Peyer's patch (tissue), 4 donors: ENCODE measurements around the gene ARID1B. TPM values are rescaled to one million over a fixed set of nuclear protein-coding genes. Genes with fewer than 3 reads are reported as not detected.

Experiments
- DNase-seq, 3 donors: peaks; one replicate each; pipeline ENCODE4 v3.0.0-alpha.2; 2017 to 2019
- H3K27ac ChIP-seq, 4 donors: fragments of 200-600 bp; sonication (generic); one replicate each; pipeline ENCODE4 v1.5.1; 2016 to 2019
- H3K27me3 ChIP-seq, 2 donors: fragments of 200-600 bp; sonication (generic); one replicate each; pipeline ENCODE4 v1.5.1; 2019
- H3K36me3 ChIP-seq, 3 donors: fragments of 200-600 bp; sonication (generic); one replicate each; pipeline ENCODE4 v1.5.1; 2016 to 2019
- H3K4me1 ChIP-seq, 4 donors: fragments of 200-600 bp; sonication (generic); one replicate each; pipeline ENCODE4 v1.5.1; 2016 to 2019
- H3K4me3 ChIP-seq, 4 donors: fragments of 200-600 bp; sonication (generic); 1 replicate in 3 of 4; 2 replicates in 1 of 4; pipeline ENCODE4 v1.5.1; 2016 to 2019; ENCODE audit warnings: mild to moderate bottlenecking in 1 of 4
- H3K9me3 ChIP-seq, 4 donors: fragments of 200-600 bp; sonication (generic); one replicate each; pipeline ENCODE4 v1.5.1; 2016 to 2019; ENCODE audit warnings: mild to moderate bottlenecking in 1 of 4
- CTCF ChIP-seq, 6 experiments: fragments of 450-650 bp in 4 of 6; fragments of 200-600 bp in 2 of 6; sonication (generic) in 1 of 6; IDR thresholded peaks; one replicate each; pipeline ENCODE4 v1.5.1; 2017 to 2019; ENCODE audit warnings: antibody characterized with exemption in 6 of 6, mild to moderate bottlenecking in 3 of 6, moderate library complexity in 1 of 6
- POLR2A ChIP-seq, 2 donors: fragments of 450-650 bp; IDR thresholded peaks; one replicate each; pipeline ENCODE4 v1.5.1; 2017; ENCODE audit warnings: antibody characterized with exemption in 2 of 2, mild to moderate bottlenecking in 2 of 2, moderate library complexity in 2 of 2
- total RNA-seq, 4 donors: library from RNA; depleted of rRNA; stranded (reverse); fragments of >200 nt; gene quantifications; one replicate each; pipeline ENCODE4 v1.1.0, GENCODE V29; 2016

ARID1B gene
- total RNA-seq, 4 donors from 2014 or later = 117 to 174 (median 149) TPM

- Histone ChIP-seq H3K9me3 (no peaks in the 10 kb centered on the region), H3K27ac (no peak overlapping the region), H3K36me3 (no peaks in the 10 kb centered on the region), H3K4me3 (no peak overlapping the region), H3K4me1 (peaks cover 0 to 21% (median 8%) of the 10 kb centered on the region in 4 donors), H3K27me3 (no peaks in the 10 kb centered on the region)
- no peak for TF ChIP-seq POLR2A (IDR thresholded peaks at IDR 0.05)
- no peak for TF ChIP-seq CTCF (IDR thresholded peaks at IDR 0.05)
- DNase-seq = no peak
These were observed 77.4 kb downstream of the ARID1B start for GRCh38 chr6:156854466-156855161.

- H3K36me3 ChIP-seq = no peaks in the 10 kb centered on the region
- H3K4me1 ChIP-seq = peaks cover 0 to 5% (median 3%) of the 10 kb centered on the region in 4 donors
- no peak overlapping the region for H3K27ac ChIP-seq
- no peak overlapping the region for H3K4me3 ChIP-seq
- H3K27me3 ChIP-seq = no peaks in the 10 kb centered on the region
- no peaks in the 10 kb centered on the region for H3K9me3 ChIP-seq
- no peak for DNase-seq
- TF ChIP-seq CTCF (IDR thresholded peaks at IDR 0.05) = no peak
- no peak for TF ChIP-seq POLR2A (IDR thresholded peaks at IDR 0.05)
These were observed 80.4 kb downstream of the ARID1B start for GRCh38 chr6:156857573-156857972.

- H3K9me3 ChIP-seq = no peaks in the 10 kb centered on the region
- TF ChIP-seq CTCF (IDR thresholded peaks at IDR 0.05) (no peak), POLR2A (IDR thresholded peaks at IDR 0.05) (no peak)
- no peak overlapping the region for H3K27ac ChIP-seq
- no peaks in the 10 kb centered on the region for H3K27me3 ChIP-seq
- H3K36me3 ChIP-seq = no peaks in the 10 kb centered on the region
- no peaks in the 10 kb centered on the region for H3K4me1 ChIP-seq
- no peak overlapping the region for H3K4me3 ChIP-seq
- DNase-seq = no peak
These were observed 82.5 kb downstream of the ARID1B start for GRCh38 chr6:156859686-156860085.

DNA sequence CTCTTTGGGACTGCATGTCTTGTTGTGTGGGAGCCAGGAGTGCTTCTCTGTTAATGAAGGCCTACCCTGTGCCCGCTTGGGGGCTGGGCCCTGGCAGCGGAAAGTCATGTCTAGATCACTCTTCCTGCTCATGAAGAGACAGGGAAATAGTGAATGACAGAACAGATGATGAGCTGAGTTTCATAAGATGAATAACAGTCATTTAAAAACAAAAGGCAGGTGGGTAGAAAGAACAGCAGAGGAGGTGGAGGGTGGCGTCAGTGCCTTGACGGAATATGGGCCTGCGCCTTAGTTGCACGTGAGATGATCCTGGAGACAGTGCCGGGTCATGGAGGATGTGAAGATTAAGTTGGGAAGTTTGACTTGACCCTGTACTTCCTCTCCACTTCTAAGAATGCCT is 85.5 kb downstream of the ARID1B start:
- DNase-seq = no peak
- Histone ChIP-seq H3K27ac (no peak overlapping the region), H3K36me3 (no peaks in the 10 kb centered on the region), H3K27me3 (no peaks in the 10 kb centered on the region), H3K4me3 (no peak overlapping the region), H3K9me3 (no peaks in the 10 kb centered on the region), H3K4me1 (peaks cover 0 to 14% (median under 1%) of the 10 kb centered on the region in 4 donors)
- no peak for TF ChIP-seq CTCF (IDR thresholded peaks at IDR 0.05)
- TF ChIP-seq POLR2A (IDR thresholded peaks at IDR 0.05) = no peak

DNA sequence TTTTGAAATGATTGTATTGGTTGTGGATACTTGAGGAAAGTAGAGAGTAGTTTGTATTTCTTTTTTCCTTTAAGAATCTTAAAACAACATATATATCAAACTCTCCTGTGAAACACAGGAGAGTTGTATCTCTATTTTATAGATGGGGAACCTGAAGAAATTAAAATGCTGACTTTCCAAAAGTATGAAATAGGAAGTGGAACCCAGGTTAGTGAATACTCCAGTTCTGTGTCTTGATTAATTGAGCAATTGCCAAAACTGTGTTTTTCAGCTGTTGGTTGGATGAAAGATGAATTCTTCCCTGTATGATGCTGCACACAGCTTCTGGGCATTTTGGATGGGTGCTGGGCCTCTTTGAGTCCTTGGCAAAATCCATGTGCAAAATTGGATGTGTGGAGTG is 86.3 kb downstream of the ARID1B start:
- TF ChIP-seq CTCF (IDR thresholded peaks at IDR 0.05) = no peak
- Histone ChIP-seq H3K36me3 (no peaks in the 10 kb centered on the region), H3K27me3 (no peaks in the 10 kb centered on the region), H3K4me3 (no peak overlapping the region), H3K9me3 (no peaks in the 10 kb centered on the region), H3K27ac (no peak overlapping the region), H3K4me1 (peaks cover 0 to 14% (median 1%) of the 10 kb centered on the region in 4 donors)
- DNase-seq = no peak
